Esophagus mucosa (tissue), 1 donor: ENCODE results near the gene LNX1. TPM values are rescaled to one million over a fixed set of nuclear protein-coding genes. Genes with fewer than 3 reads are reported as not detected.
"Not testable (repeated sequence)": the region's sequence is repeated elsewhere in the genome, so short reads cannot be mapped to it uniquely, and the experiment has no call there.

Experiments used
- ATAC-seq: fragments of 200-7000 bp; cut with Tn5 transposase; one replicate; pipeline ENCODE4 v1.9.1; 2020
- total RNA-seq: library from RNA; stranded (reverse); gene quantifications from one replicate; pipeline ENCODE4 v1.2.4, GENCODE V29; 2023
- donor health status: DM: yes; HTN: yes; CAD: no.

Gene LNX1
- total RNA-seq, 1 donor from 2014 or later, result 23.8 TPM

- ATAC-seq, result no peak
Observed at GRCh38 chr4:53456178-53456577, 135.1 kb downstream of the LNX1 start.

DNA sequence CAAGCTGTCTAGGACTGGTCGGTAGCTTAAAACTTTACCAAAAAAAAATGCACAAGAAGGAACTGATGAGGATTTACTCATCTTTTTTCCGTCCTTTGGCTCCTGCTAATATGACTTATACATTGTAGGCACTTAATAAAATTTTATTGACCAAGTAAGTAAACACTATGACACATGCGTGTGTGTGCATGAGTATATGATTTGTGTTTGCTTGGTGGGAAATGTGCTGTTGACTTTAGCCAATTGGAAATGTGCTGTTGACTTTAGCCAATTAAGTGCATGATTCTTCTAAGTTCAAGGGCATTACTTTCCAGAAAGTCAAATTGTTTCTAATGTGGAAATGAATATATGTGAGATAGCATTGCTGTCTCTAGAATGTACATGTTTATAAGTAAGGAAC is 135.5 kb downstream of the LNX1 start:
- no peak for ATAC-seq

- ATAC-seq, result no peak
Observed at GRCh38 chr4:53453385-53453784, 137.9 kb downstream of the LNX1 start.

DNA sequence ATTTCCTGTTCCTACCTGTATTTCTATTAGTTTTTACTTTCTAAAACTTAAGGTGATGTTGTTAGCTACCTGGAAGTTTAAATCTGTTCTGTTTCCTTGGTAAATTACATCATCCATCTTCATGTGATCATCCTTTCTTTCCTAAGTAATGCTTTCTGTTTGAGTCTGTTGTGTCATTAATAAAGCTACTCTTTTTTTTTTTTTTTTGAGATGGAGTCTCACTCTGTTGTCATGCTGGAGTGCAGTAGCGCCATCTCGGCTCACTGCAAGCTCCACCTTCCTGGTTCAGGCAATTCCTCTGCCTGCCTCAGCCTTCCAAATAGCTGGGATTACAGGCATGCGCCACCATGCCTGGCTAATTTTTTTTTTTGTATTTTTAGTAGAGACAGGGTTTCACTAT is 140.5 kb downstream of the LNX1 start:
- no peak for ATAC-seq

DNA sequence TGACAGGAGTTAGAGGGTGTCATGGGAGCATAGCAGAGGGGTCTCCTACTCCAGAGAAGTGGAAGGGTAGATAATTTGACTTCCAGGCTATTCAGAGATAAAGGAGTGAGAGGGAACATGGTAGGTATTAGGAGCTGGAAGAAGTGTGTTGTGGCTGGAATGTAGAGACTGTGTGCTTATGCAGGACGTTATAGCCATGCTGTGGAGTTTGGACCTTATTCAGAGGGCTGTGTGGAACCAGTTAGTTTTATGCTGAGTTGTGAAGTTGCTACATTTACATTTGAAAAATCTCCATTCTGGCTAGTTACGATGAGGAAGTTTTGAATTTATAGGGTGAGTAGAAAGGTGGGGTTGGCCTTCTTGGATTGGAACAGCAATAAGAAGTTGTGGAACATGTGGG is 146.3 kb downstream of the LNX1 start:
- no peak for ATAC-seq

- no peak for ATAC-seq
Observed at GRCh38 chr4:53441564-53441963, 149.7 kb downstream of the LNX1 start.

DNA sequence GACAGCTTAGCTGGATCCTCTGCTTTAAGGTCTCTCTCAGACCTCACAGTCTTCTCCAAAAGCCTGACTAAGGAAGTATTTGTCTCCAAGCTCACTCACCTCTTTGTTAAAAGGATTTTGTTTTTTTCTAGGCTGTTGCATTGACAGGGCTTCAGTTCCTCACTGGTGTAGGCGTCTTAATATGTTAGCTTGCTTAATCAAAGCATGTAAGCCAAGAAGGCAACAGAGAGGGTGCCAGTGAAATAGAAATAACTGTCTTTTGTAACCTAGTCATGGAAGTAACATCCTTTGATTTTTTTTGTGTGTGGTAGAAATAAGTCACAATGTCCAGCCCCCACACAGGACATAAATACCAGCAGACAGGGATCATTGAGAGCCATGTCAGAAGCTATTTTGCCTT is 155.0 kb downstream of the LNX1 start:
- ATAC-seq, result no peak

DNA sequence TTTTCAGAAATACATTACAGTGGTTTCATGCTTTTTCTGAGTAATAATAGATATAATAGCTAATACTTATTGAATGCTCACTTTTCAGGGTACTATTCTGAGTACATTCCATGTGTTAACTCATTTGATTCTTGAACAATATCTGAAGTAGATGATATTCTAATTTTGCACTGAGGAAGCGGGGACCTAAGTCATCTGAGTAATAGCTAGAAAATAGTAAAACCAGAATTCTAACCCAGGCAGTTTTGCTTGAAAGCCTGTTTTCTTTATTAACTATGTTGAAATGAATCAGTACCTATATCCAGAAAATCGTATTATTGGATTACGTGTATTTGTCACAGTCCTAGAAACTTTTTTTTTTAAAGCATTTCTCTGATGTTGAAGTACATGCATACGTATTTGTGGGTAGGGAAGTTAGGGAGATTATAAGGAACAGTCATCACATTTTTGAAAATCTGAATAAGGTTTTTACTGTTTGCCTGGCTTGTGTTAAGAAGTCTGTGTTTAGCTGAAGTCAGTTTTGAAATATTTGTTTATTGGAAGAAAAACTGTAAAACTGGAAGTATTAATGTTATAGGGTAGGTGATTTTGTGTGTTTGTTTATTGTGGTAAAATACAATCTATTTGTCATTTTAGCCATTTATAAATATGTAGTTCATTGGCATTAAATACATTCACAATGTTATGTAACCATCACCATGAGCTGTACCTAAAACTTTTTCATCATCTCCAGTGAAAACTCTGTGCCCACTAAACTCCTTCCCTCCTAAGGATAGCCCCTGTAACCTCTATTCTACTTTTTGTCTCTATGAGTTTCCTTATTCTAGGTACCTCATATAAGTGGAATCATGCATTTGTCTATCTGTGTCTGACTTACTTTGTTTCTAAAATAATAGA is 158.5 kb downstream of the LNX1 start:
- ATAC-seq, result no peak

DNA sequence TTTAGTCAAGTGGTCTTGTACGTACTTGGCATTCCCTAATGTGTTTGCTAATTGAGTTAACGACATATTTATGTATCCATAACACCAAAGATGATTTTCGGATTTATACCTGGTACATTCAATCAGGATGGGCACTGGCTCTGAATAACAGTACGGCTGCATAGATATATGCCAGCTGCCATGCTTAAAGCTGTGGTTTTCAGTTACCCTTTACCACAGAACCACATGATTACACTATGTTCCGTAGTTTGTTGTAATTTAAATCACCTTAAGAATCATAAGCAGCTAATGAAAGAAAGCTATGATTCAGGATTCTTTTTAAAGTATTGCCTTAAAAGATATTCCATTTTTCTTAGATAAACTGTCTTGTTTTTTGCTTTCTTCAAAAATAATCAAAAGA is 160.2 kb downstream of the LNX1 start:
- no peak for ATAC-seq

- ATAC-seq, result no peak
Observed at GRCh38 chr4:53427366-53427765, 163.9 kb downstream of the LNX1 start.

- no peak for ATAC-seq
Observed at GRCh38 chr4:53424280-53424679, 167.0 kb downstream of the LNX1 start.

DNA sequence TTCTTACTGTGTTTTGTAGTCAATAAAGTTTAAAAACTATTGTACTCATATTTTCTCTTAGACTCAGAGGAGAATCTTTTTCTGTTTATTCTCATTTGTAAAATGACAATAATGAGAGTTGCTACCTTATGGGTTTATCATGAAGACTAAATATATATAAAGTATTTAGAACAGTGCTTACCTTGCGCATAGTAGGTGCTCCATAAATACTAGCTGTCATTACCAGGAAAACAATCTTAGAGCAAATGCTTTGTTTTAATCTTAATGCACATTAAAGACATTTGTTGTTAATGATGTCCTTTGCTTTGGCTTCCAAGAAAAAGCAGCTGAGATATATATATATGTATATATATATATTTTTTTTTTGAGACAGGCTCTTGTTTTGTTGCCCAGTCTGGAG is 168.9 kb downstream of the LNX1 start:
- ATAC-seq, result no peak

DNA sequence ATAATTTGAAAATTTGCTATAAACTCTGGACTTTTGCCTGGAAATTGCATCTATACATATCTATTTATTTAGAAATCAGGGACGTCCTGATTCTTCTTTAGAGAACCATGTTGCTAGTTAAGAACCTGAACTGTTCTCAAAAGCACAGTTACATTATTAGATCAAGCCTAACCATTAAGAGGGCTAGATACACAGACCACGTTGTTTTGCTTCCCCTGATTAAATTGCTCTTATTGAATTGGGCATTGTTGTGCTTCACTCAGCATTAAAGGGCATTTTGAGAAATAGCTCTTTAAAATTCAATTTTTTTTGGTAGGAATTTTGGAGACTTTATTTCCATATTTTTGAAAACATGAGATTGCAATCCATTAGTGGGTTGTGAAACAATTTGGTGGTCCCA is 169.5 kb downstream of the LNX1 start:
- no peak for ATAC-seq

GRCh38 chr4:53419208-53419607 is 172.1 kb downstream of the LNX1 start:
- ATAC-seq, result no peak

GRCh38 chr4:53409479-53409878 is 181.8 kb downstream of the LNX1 start:
- ATAC-seq, result not testable (repeated sequence)

Other genes with a start within 250 kb of the LNX1 start
- gene SCFD2, start 225.4 kb downstream of the LNX1 start, total RNA-seq, result 16.5 TPM
- gene FIP1L1, start 213.8 kb downstream of the LNX1 start, total RNA-seq, result 27.1 TPM